HCT116 (cell line): ENCODE measurements around the gene ADAM11. TPM values are rescaled to one million over a fixed set of nuclear protein-coding genes. Genes with fewer than 3 reads are reported as not detected.

ENCODE experiments used
- ATAC-seq: fragments of 200-7000 bp; cut with Tn5 transposase; 2 replicates; pipeline ENCODE4 v1.9.1; 2020; ENCODE audit warnings: mild to moderate bottlenecking, moderate library complexity
- BruUV-seq: library from RNA; stranded (reverse); fragments of 400-500 nt; replicated peaks from 2 replicates; lab custom pipeline; 2021; lab: Mats Ljungman, UMichigan
- CTCF ChIA-PET: fragments of 300-600 bp; sonication (Branson Sonifier 250); formaldehyde crosslinking; loops from one replicate; lab custom pipeline; 2021; ENCODE audit warnings: antibody characterized with exemption; lab: Charles Lee
- POLR2A ChIA-PET: fragments of 300-600, 350-600 bp; sonication (Branson Sonifier 250); formaldehyde crosslinking; loops from one replicate; lab custom pipeline; 2021; ENCODE audit warnings: antibody characterized with exemption; lab: Charles Lee
- RAD21 ChIA-PET, 2 experiments: fragments of 300-600 bp; sonication (Branson Sonifier 250); formaldehyde crosslinking; loops; one replicate each; lab custom pipeline; 2023; ENCODE audit warnings: low total read pairs in 2 of 2; ENCODE audit not compliant: uncharacterized antibody in 2 of 2, unreplicated experiment in 2 of 2, low non-redundant PET in 1 of 2; lab: Charles Lee
- DNase-seq: peaks from one replicate; pipeline ENCODE4 v3.0.0-alpha.2; 2010; ENCODE audit warnings: low read depth, low spot score
- H2AFZ ChIP-seq: fragments of 200-600 bp; shearing (Covaris generic), sonication (generic); 2 replicates; pipeline ENCODE4 v1.6.1; 2017; ENCODE audit warnings: low read depth, mixed run types, mixed read lengths, antibody characterized with exemption, low read length; ENCODE audit not compliant: poor library complexity, severe bottlenecking
- H3K27ac ChIP-seq: 2 replicates; pipeline ENCODE4 v1.5.1; 2012; ENCODE audit warnings: low read depth, low read length
- H3K27me3 ChIP-seq: fragments of 200-600 bp; sonication (generic); 2 replicates; pipeline ENCODE4 v1.6.1; 2016; ENCODE audit warnings: mixed run types, low read length, mixed read lengths; ENCODE audit not compliant: insufficient read depth
- H3K36me3 ChIP-seq, 2 experiments: fragments of 200-500 bp in 1 of 2; fragments of 200-600 bp in 1 of 2; sonication (Bioruptor generic) in 1 of 2; sonication (generic) in 1 of 2; 2 replicates each; pipeline versions ENCODE4 v1.5.1 to v1.6.1; 2014 to 2016; ENCODE audit warnings: low read length in 2 of 2, inconsistent platforms in 1 of 2, mixed read lengths in 1 of 2, mixed run types in 1 of 2; ENCODE audit not compliant: insufficient read depth in 2 of 2, control insufficient read depth in 1 of 2
- H3K4me1 ChIP-seq, 2 experiments: fragments of 200-600 bp in 1 of 2; sonication (generic) in 1 of 2; 2 replicates each; pipeline versions ENCODE4 v1.5.1 to v1.6.1; 2012 to 2017; ENCODE audit warnings: low read length in 2 of 2, inconsistent platforms in 1 of 2, mild to moderate bottlenecking in 1 of 2, mixed read lengths in 1 of 2, mixed run types in 1 of 2, moderate library complexity in 1 of 2; ENCODE audit not compliant: insufficient read depth in 2 of 2, control insufficient read depth in 1 of 2
- H3K4me2 ChIP-seq: fragments of 200-600 bp; sonication (generic); 2 replicates; pipeline ENCODE4 v1.6.1; 2017; ENCODE audit warnings: mixed run types, low read length, mixed read lengths
- H3K4me3 ChIP-seq, 2 experiments: fragments of 200-600 bp in 1 of 2; sonication (generic) in 1 of 2; replicated peaks in 1 of 2; 2 replicates each; pipeline ENCODE4 v1.5.1; 2011 to 2016; ENCODE audit warnings: low read length in 2 of 2, control low read depth in 1 of 2, low read depth in 1 of 2, mild to moderate bottlenecking in 1 of 2, mixed read lengths in 1 of 2, mixed run types in 1 of 2
- H3K79me2 ChIP-seq: fragments of 200-600 bp; sonication (generic); 2 replicates; pipeline ENCODE4 v1.6.1; 2017; ENCODE audit warnings: mild to moderate bottlenecking, mixed run types, low read length, moderate library complexity, mixed read lengths; ENCODE audit not compliant: insufficient read depth
- H3K9ac ChIP-seq: fragments of 200-600 bp; sonication (generic); 2 replicates; pipeline ENCODE4 v1.6.1; 2016; ENCODE audit warnings: low read length, mixed read lengths
- H3K9me2 ChIP-seq: fragments of 200-600 bp; sonication (generic), shearing (Covaris generic); 2 replicates; pipeline ENCODE4 v1.6.1; 2017; ENCODE audit warnings: mixed run types, mild to moderate bottlenecking, moderate library complexity; ENCODE audit not compliant: insufficient read depth
- H3K9me3 ChIP-seq, 2 experiments: fragments of 200-500 bp in 1 of 2; fragments of 200-600 bp in 1 of 2; sonication (Bioruptor generic) in 1 of 2; sonication (generic) in 1 of 2; 2 replicates each; pipeline ENCODE4 v1.6.1; 2014 to 2017; ENCODE audit warnings: low read length in 2 of 2, mixed read lengths in 2 of 2, inconsistent platforms in 1 of 2, low read depth in 1 of 2, mild to moderate bottlenecking in 1 of 2, mixed run types in 1 of 2, moderate library complexity in 1 of 2; ENCODE audit not compliant: control insufficient read depth in 1 of 2, insufficient read depth in 1 of 2
- H4K20me1 ChIP-seq: fragments of 200-600 bp; sonication (generic), shearing (Covaris generic); 2 replicates; pipeline ENCODE4 v1.6.1; 2017; ENCODE audit warnings: mixed run types, mild to moderate bottlenecking, moderate library complexity; ENCODE audit not compliant: insufficient read depth
- JUND ChIP-seq: IDR thresholded peaks from 2 replicates; pipeline ENCODE4 v1.6.1; 2012
- RAD21 ChIP-seq: IDR thresholded peaks from 2 replicates; pipeline ENCODE4 v1.6.1; 2012; ENCODE audit warnings: low read depth, mild to moderate bottlenecking
- intact Hi-C: fragments of 100-400 bp; cut with micrococcal nuclease; formaldehyde crosslinking; loops from 2 replicates; pipeline ENCODE4 v1.10.0; 2022
- total RNA-seq: library from RNA; stranded (reverse); gene quantifications from one replicate; pipeline ENCODE4 v1.2.1, GENCODE V29; 2021; ENCODE audit not compliant: unreplicated experiment
- TF ChIP-seq, protein P1 (sequence below): IDR thresholded peaks from 2 replicates; pipeline ENCODE4 v1.6.1; 2012

ADAM11 gene
- total RNA-seq, 1 experiment from 2014 or later = 7.7 TPM

DNA sequence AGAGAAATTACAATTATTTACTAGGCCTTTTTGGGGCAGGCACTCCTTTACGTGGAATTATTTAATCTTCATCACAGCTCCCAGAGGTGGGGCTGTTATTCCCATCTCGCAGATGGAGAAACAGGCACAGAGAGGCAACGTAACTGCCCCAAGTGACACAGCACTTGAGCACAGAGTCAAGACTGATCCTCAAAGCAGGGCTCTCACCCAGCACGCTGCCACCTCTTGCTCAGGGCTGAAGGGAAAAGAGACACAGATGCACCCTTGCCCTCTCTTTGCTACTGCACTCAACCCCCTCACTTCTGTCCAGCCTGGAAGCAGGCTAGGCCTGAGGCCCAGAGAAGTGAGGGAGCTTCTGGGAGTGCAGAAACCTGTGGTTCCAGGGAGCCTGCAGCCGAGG is 4.4 kb downstream of the ADAM11 start:
- intact Hi-C loops = no loop called here
- Histone ChIP-seq H3K4me2 (no peak overlapping the region), H3K27ac (no peak overlapping the region), H3K4me3 (no peak overlapping the region), H2AFZ (no peak overlapping the region), H3K79me2 (no peaks in the 10 kb centered on the region), H3K9ac (no peak overlapping the region), H3K27me3 (no peaks in the 10 kb centered on the region), H3K4me1 (peaks cover 6 to 9% of the 10 kb centered on the region in 2 experiments; a peak in 3 of 4 replicates), H3K36me3 (no peaks in the 10 kb centered on the region), H4K20me1 (no peaks in the 10 kb centered on the region), H3K9me2 (no peaks in the 10 kb centered on the region), H3K9me3 (no peaks in the 10 kb centered on the region)
- DNase-seq = no peak
- no peak for ATAC-seq
- CTCF ChIA-PET = no interaction called here
- POLR2A ChIA-PET = interaction anchor here (0.7 kb wide), 1 partner anchor 12 kb away, joined by 3 read pairs; no protein-coding TSS in a partner anchor
- TF ChIP-seq, protein P1, sequence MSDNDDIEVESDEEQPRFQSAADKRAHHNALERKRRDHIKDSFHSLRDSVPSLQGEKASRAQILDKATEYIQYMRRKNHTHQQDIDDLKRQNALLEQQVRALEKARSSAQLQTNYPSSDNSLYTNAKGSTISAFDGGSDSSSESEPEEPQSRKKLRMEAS = no peak
- no TSS peak for BruUV-seq
- RAD21 ChIA-PET = interaction anchor here in 1 of 2 experiments (0.6 kb wide), 1 partner anchor 21 kb away, joined by 3 read pairs; no protein-coding TSS in a partner anchor

DNA sequence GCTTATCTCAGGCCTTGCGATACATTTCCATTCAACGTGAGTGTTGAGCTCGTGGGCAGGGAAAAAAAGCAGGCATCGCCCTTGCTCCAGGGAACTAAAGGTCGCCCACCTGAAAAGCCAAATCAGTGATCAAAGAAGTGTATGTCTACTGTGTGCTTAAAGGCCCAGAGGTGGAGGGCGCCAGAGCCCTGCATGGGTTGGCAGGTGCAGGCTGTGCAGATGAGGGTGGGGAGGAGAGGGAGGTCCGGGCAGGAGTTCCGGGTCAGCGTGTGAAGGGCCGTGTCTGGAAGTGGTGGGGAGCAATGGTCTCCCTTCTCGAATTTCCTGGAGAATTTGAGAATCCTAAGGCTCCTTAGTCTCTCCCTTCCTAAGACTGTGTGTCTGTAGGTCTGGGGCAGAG is 7.2 kb downstream of the ADAM11 start:
- Histone ChIP-seq H3K4me2 (no peak overlapping the region), H3K27ac (no peak overlapping the region), H3K4me1 (no peaks in the 10 kb centered on the region), H3K9ac (no peak overlapping the region), H3K4me3 (no peak overlapping the region), H2AFZ (no peak overlapping the region), H3K9me2 (no peaks in the 10 kb centered on the region), H3K79me2 (no peaks in the 10 kb centered on the region), H3K36me3 (no peaks in the 10 kb centered on the region), H3K9me3 (no peaks in the 10 kb centered on the region), H4K20me1 (no peaks in the 10 kb centered on the region)
- no TSS peak for BruUV-seq
- DNase-seq = no peak
- RAD21 ChIA-PET = no interaction called here
- no peak for ATAC-seq
- intact Hi-C loops = no loop called here
- no peak for TF ChIP-seq RAD21
- no peak for TF ChIP-seq JUND
- TF ChIP-seq, all 23 proteins: peak for 0
- ChIA-PET CTCF (interaction anchor here (1.5 to 1.6 kb wide), 2 partner anchors 10 to 13 kb away, joined by 3 to 5 read pairs; no protein-coding TSS in a partner anchor), POLR2A (no interaction called here)
- H3K27me3 ChIP-seq = no peaks in the 10 kb centered on the region
